GM03348 (cell line): ENCODE results near the gene SSH2.
"Not testable (repeated sequence)": the region's sequence is repeated elsewhere in the genome, so short reads cannot be mapped to it uniquely, and the experiment has no call there.

Experiments used
- DNase-seq: peaks from one replicate; pipeline ENCODE4 v3.0.0; 2012; ENCODE audit warnings: low spot score

Gene SSH2

GRCh38 chr17:29930409-29931010 lies 482 bp upstream of the SSH2 start:
- DNase-seq: peak; percentile 5

GRCh38 chr17:29929006-29929532 lies 959 bp downstream of the SSH2 start:
- peak; percentile 38 for DNase-seq

- DNase-seq: no peak
Measured at GRCh38 chr17:29927546-29927945, 2.5 kb downstream of the SSH2 start.

GRCh38 chr17:29924786-29925185 lies 5.2 kb downstream of the SSH2 start:
- DNase-seq: no peak

- DNase-seq: peak; percentile 19
Measured at GRCh38 chr17:29918922-29919856, 10.8 kb downstream of the SSH2 start.

GRCh38 chr17:29918016-29918415 lies 12.0 kb downstream of the SSH2 start:
- DNase-seq: no peak

GRCh38 chr17:29914819-29915537 lies 15.1 kb downstream of the SSH2 start:
- no peak for DNase-seq

- no peak for DNase-seq
Measured at GRCh38 chr17:29911641-29912177, 18.3 kb downstream of the SSH2 start.

GRCh38 chr17:29909236-29910003 lies 20.6 kb downstream of the SSH2 start:
- DNase-seq: no peak

GRCh38 chr17:29906969-29907368 lies 23.1 kb downstream of the SSH2 start:
- no peak for DNase-seq

GRCh38 chr17:29905879-29906167 lies 24.2 kb downstream of the SSH2 start:
- DNase-seq: no peak

GRCh38 chr17:29905086-29905878 lies 24.7 kb downstream of the SSH2 start:
- DNase-seq: no peak

GRCh38 chr17:29903471-29903870 lies 26.6 kb downstream of the SSH2 start:
- no peak for DNase-seq

GRCh38 chr17:29897136-29897535 lies 32.9 kb downstream of the SSH2 start:
- not testable (repeated sequence) for DNase-seq

- DNase-seq: no peak
Measured at GRCh38 chr17:29892201-29892600, 37.8 kb downstream of the SSH2 start.

GRCh38 chr17:29891131-29891530 lies 38.9 kb downstream of the SSH2 start:
- DNase-seq: no peak

- DNase-seq: no peak
Measured at GRCh38 chr17:29885031-29885640, 44.9 kb downstream of the SSH2 start.

- DNase-seq: no peak
Measured at GRCh38 chr17:29883497-29883896, 46.5 kb downstream of the SSH2 start.

- no peak for DNase-seq
Measured at GRCh38 chr17:29881256-29881655, 48.8 kb downstream of the SSH2 start.

GRCh38 chr17:29880031-29880430 lies 50.0 kb downstream of the SSH2 start:
- DNase-seq: no peak
